ENCODE data around the gene PSORS1C1.
"Not testable (repeated sequence)": the region's sequence is repeated elsewhere in the genome, so short reads cannot be mapped to it uniquely, and the experiment has no call there.

PSORS1C1 gene

GRCh38 chr6:31161216-31162126 is 46.9 kb downstream of the PSORS1C1 start:
- no peak for DNase-seq

DNA sequence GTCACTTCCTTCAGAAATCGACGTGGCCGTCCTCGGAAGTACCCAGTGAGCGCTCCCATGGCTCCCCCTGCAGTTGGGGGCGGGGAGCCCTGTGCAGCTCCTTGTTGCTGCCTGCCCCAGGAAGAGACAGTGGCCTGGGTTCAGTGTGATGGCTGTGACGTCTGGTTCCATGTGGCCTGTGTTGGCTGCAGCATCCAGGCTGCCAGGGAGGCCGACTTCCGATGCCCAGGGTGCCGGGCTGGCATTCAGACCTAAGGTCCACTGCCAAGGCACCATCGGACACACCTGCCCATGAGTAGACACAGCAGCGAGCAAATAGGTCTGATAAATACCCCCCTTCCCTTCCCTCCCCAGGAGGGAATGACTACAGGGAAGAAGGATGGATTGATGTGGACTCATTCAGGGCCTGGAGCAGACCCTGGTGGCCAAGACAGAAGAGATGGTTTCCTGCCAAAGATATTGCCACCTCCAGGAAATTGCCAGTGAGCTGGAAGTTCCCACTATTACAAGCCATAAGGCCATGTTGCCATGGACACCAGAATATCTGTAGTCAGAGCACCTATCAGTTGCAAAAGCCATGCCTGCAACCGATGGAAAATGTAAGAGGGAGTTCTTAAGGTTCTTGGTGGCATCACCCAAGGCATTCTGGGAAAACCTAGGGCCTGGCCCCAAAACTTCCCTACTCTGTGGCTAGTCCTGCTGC is 48.0 kb downstream of the PSORS1C1 start:
- DNase-seq: no peak

DNA sequence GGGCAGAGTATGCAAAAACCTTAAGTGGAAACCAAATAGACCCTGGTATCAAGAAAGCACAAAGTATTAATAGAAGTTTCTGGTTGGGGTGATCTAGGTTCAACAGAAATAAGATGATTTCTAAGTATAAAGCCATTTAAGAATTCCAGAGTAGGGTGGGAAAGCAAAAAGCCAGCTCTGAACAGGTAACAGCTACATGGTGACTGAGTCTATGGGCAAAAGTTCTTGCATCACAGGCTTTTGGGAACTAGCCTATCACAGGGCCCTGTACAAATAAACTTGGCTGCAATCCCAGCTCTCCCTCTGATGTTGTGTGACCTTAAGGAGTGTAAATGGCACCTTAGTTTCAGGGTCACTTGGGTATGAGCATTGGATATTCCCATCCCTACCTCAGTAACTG is 49.3 kb downstream of the PSORS1C1 start:
- no peak for DNase-seq

- not testable (repeated sequence) for DNase-seq
Observed at GRCh38 chr6:31164475-31165063, 50.0 kb downstream of the PSORS1C1 start.

DNA sequence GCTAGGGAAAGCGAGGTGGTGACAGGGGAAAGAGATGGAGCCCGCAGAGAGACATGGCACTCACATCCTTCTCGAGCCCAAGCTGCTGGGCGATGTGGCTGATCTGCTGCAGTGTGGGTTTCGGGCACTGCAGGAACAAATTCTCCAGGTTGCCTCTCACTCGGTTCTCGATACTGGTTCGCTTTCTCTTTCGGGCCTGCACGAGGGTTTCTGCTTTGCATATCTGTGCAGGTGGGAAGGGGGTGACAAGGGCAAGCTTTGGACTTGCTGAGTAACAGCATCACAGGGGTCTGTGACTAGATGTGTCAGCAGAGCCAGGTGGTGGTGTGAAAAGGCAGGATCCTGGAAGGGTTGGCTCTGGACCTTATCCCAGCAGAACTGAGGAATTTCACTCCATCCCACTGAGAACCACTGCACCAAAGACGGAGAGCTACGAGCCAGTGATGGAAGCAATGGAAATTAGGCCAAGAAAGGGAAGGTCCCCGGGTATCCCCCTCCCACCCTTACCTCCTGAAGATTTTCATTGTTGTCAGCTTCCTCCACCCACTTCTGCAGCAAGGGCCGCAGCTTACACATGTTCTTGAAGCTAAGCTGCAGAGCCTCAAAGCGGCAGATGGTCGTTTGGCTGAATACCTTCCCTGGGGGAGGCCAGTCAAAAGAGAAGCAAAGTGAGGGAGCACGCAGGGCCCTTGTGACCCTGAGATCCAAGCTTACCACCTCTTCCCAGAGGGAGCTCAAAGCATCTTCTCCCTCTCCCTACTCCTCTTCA is 50.6 kb downstream of the PSORS1C1 start:
- DNase-seq: not testable (repeated sequence)

GRCh38 chr6:31165986-31166385 is 51.4 kb downstream of the PSORS1C1 start:
- DNase-seq: no peak

DNA sequence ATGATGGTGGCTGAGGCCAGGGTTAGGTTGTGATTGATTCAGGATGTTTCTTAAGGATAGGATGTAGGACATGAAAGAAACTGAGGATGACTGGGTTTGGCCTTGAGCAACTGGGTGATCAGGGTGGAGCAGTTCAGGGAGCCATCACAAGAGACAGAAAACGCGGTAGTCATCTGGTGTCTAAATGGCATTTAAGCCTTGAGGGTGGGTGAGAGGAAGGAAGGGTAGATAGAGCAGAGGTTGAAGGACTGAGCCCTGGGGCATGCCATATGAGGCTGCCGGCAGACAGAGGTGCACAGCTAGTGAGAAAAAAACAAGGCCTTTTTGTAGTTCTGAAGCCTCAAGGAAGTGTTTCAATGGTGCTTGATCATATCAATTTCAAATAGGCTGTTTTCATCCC is 54.0 kb downstream of the PSORS1C1 start:
- no peak for DNase-seq

DNA sequence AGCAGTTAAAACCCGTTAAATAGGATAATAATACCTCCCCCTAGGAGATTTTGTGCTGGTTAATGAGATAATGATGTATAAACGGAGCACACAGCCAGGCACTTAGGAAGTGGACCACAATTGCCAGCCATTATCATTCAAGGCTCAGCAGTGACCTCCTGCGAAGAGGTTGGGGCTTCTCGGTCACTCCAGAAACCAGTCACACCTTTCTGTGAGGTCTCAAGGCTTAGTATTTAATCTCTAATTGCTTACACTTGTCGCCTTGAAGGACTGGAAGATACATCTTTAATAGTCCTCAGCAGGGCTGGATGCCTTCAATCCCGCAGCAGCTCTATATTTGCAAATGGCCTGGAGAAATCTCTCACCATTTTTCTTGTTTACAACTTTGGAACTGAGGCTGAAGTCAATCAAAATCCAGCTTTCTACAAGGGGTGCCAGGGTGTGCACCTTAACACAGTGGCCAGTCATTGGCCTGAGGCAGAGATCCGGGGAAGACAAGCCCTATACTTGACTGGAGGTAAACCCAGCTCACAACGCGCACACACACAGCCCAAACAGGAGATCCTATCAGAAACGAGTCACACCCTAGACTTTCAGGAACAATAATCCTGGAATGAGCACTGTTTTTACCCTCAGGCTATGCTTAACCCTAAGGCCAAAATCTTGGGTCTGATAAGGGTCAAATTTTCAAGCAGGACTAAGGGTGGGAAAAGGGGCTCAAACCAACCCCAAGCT is 54.7 kb downstream of the PSORS1C1 start:
- DNase-seq: no peak

GRCh38 chr6:31169858-31170599 is 55.4 kb downstream of the PSORS1C1 start:
- DNase-seq: not testable (repeated sequence)

- no peak for DNase-seq
Observed at GRCh38 chr6:31170600-31170881, 55.9 kb downstream of the PSORS1C1 start, which contains the start of gene POU5F1. POU5F1 (minus strand) TSS chr6:31170682; CDS start chr6:31170620, 62 bp downstream.

DNA sequence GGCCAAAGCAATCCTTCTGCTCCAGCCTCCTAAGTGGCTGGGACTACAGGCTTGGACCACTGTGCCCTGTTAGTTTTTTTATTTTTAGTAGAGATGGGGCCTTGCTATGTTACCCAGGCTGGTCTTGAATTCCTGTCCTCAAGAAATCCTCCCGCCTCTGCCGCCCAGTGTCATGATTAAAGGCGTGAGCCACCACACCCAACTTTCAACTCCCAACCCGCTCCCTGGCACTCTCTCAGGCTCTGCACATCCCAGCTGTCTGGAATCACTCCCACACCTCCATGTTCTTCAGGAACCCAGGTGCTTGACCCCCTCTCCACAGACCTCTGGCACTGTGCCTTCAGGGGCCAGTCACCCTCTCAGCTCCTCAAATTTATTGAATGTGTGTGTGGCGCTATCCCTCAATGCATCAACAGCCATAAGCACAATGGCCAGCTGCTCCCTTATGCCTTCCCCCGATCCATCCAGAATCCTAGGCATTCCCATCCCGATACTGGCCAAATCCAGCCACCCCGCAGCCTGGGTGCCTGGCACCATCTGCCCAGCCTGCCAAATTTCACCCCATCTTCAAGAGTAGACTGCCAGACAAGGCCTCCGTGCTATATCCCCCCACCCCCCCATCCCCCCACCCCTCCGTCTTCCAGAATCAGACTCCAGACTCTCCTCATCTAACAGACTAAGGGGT is 56.5 kb downstream of the PSORS1C1 start:
- DNase-seq: no peak

DNA sequence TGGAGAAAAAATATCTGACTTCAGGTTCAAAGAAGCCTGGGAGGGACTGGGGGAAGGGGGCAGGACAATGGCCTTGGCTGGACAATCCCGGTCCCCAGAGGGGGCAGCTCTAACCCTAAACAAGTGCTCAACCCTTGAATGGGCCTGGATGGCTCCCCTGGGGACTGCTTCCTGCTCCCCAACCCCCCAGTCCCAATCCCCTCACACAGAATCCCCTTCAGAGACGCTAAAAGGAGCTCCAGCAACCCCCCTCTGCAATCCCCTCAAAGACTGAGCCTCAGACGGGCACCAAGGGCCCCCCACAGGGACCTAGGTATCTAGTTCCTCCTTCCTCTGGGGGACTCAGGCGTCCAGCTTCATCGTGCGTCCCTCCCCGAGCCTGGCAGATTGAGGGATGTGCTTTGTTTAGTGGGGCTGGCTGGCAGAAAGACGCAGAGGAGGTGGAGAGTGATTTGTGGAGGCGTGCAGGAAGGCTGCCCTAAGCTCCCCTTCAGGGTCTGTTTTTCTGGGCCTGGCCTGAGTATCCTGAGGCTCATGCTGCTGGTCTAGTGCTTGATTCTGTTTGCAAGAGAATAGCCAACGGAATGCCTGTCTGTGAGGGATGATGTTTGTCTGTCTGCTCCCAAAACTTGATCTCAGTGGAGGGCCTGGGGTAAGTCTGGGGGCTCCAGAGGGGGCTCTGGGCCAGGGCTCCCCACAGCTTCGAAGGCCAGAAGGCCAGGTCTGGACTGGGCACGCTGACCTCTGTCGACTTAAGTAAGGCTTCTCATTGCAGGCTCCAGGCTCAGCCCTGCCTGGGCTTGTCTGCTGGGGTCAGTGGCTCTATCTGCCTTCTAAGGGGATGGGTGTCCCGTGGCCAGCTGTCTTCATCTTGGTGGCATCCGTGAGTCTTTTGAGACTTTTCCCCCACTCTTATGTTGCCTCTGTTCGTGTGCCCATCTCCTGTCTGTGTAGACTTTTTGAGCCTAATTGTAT is 57.6 kb downstream of the PSORS1C1 start:
- no peak for DNase-seq

DNA sequence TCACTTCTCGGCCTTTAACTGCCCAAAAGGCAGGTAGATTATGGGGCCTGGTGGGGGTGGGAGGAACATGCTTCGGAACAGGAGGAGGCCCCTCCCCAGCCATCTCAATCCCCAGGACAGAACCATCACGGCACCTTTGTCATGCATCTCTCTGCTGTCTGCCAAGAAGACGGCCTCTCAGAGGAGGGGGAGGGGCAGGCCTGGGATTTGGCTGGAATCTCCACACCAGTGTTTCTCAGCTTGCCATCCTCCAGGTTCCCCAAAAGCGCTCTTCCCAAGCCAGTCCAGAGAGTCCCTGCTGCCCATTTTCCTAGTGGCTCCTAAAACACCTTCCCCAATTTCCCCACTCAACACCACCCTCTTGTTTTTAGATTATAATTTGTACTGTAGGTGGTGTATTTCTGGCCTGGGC is 58.4 kb downstream of the PSORS1C1 start:
- no peak for DNase-seq

DNA sequence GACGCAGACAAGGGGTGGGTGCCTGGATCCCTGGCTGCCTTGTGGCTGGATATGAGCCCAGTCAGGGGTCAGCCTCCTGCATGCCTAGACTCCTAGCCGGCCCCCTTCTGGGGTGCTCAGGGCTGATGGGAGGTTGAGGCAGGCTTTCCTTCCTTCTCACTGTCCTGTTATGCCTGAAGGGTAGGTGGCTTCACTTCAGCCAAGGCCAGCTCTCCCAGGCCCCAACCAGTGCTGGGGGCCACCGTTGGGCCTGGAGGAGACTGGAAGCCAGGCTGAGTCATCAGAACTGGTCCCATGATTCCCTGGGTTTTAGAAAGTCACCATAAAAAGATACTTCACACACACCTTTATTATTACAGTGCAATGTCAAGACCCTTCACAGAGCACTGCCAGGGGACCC is 58.8 kb downstream of the PSORS1C1 start:
- DNase-seq: no peak

DNA sequence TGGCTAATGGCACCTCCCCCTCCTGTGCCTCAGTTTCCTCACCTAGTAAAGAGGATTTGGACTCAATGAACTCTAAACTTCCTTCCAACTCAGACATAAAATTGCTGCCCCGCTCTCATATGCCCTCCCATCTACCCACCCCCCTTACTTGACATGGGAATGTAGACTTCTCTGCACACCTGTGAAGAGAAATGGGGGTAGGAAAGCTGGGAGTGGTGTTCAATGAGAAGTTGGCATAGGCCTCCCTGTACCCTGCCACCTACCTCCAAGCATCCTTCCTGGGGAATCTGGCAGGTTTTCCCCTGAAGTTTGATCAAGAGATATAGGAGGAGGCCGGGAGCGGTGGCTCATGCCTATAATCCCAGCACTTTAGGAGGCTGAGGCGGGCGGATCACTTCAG is 59.8 kb downstream of the PSORS1C1 start:
- no peak for DNase-seq

- no peak for DNase-seq
Observed at GRCh38 chr6:31175971-31176370, 61.4 kb downstream of the PSORS1C1 start.

- DNase-seq: no peak
Observed at GRCh38 chr6:31178143-31179041, 63.8 kb downstream of the PSORS1C1 start.

GRCh38 chr6:31179042-31179386 is 64.4 kb downstream of the PSORS1C1 start:
- no peak for DNase-seq

GRCh38 chr6:31179896-31180295 is 65.3 kb downstream of the PSORS1C1 start:
- DNase-seq: no peak
